ENCODE measurements around the gene PIK3C2G.

Gene PIK3C2G

GRCh38 chr12:18402872-18403611 is 141.7 kb downstream of the PIK3C2G start:
- DNase-seq (ENCODE audit: extremely low spot score, insufficient read length, low read depth) (no peak), FAIRE-seq (no peak)

- DNase-seq (ENCODE audit: extremely low spot score, insufficient read length, low read depth): no peak
- FAIRE-seq: no peak
Observed at GRCh38 chr12:18411453-18411852, 150.1 kb downstream of the PIK3C2G start.

- DNase-seq (ENCODE audit: extremely low spot score, insufficient read length, low read depth) (no peak), FAIRE-seq (no peak)
Observed at GRCh38 chr12:18414671-18415070, 153.4 kb downstream of the PIK3C2G start.

- FAIRE-seq: no peak
Observed at GRCh38 chr12:18415227-18415626, 153.9 kb downstream of the PIK3C2G start.

GRCh38 chr12:18416412-18416811 is 155.1 kb downstream of the PIK3C2G start:
- DNase-seq (ENCODE audit: extremely low spot score, insufficient read length, low read depth) (no peak), FAIRE-seq (no peak)

More at GRCh38 chr12:18415227-18415626, 153.9 kb downstream of the PIK3C2G start:
- no peak for DNase-seq (ENCODE audit: extremely low spot score, insufficient read length, low read depth)

GRCh38 chr12:18419311-18419710 is 158.0 kb downstream of the PIK3C2G start:
- no peak for FAIRE-seq
- DNase-seq (ENCODE audit: extremely low spot score, insufficient read length, low read depth): no peak

- FAIRE-seq (no peak), DNase-seq (ENCODE audit: extremely low spot score, insufficient read length, low read depth) (no peak)
Observed at GRCh38 chr12:18421867-18422266, 160.5 kb downstream of the PIK3C2G start.

- no peak for FAIRE-seq
- DNase-seq (ENCODE audit: extremely low spot score, insufficient read length, low read depth): no peak
Observed at GRCh38 chr12:18422871-18423270, 161.6 kb downstream of the PIK3C2G start.

GRCh38 chr12:18424857-18425256 is 163.5 kb downstream of the PIK3C2G start:
- FAIRE-seq (no peak), DNase-seq (ENCODE audit: extremely low spot score, insufficient read length, low read depth) (no peak)

- FAIRE-seq: no peak
- DNase-seq (ENCODE audit: extremely low spot score, insufficient read length, low read depth): no peak
Observed at GRCh38 chr12:18427520-18427919, 166.2 kb downstream of the PIK3C2G start.

GRCh38 chr12:18428416-18428815 is 167.1 kb downstream of the PIK3C2G start:
- no peak for FAIRE-seq
- no peak for DNase-seq (ENCODE audit: extremely low spot score, insufficient read length, low read depth)

GRCh38 chr12:18429366-18429765 is 168.0 kb downstream of the PIK3C2G start:
- no peak for FAIRE-seq
- no peak for DNase-seq (ENCODE audit: extremely low spot score, insufficient read length, low read depth)

- FAIRE-seq (no peak), DNase-seq (ENCODE audit: extremely low spot score, insufficient read length, low read depth) (no peak)
Observed at GRCh38 chr12:18430425-18431048, 169.2 kb downstream of the PIK3C2G start.

- FAIRE-seq (no peak), DNase-seq (ENCODE audit: extremely low spot score, insufficient read length, low read depth) (no peak)
Observed at GRCh38 chr12:18431771-18432170, 170.5 kb downstream of the PIK3C2G start.

- FAIRE-seq (no peak), DNase-seq (ENCODE audit: extremely low spot score, insufficient read length, low read depth) (no peak)
Observed at GRCh38 chr12:18432206-18432605, 170.9 kb downstream of the PIK3C2G start.

GRCh38 chr12:18436170-18436569 is 174.9 kb downstream of the PIK3C2G start:
- FAIRE-seq (no peak), DNase-seq (ENCODE audit: extremely low spot score, insufficient read length, low read depth) (no peak)

GRCh38 chr12:18439541-18439940 is 178.2 kb downstream of the PIK3C2G start:
- FAIRE-seq: no peak
- DNase-seq (ENCODE audit: extremely low spot score, insufficient read length, low read depth): no peak

GRCh38 chr12:18443768-18444437 is 182.6 kb downstream of the PIK3C2G start:
- FAIRE-seq (no peak), DNase-seq (ENCODE audit: extremely low spot score, insufficient read length, low read depth) (no peak)

- no peak for FAIRE-seq
- no peak for DNase-seq (ENCODE audit: extremely low spot score, insufficient read length, low read depth)
Observed at GRCh38 chr12:18446061-18446644, 184.8 kb downstream of the PIK3C2G start.

GRCh38 chr12:18454330-18454729 is 193.0 kb downstream of the PIK3C2G start:
- FAIRE-seq (no peak), DNase-seq (ENCODE audit: extremely low spot score, insufficient read length, low read depth) (no peak)

- no peak for DNase-seq (ENCODE audit: extremely low spot score, insufficient read length, low read depth)
- FAIRE-seq: no peak
Observed at GRCh38 chr12:18456344-18456743, 195.0 kb downstream of the PIK3C2G start.

Data from GM18507 (cell line).